Airway epithelial cell (primary cell): ENCODE data around the gene NEMP2. TPM values are rescaled to one million over a fixed set of nuclear protein-coding genes. Genes with fewer than 3 reads are reported as not detected.

Experiments
- total RNA-seq: library from RNA; depleted of rRNA; stranded (reverse); fragments of >200 nt; gene quantifications from 2 replicates; pipeline ENCODE4 v1.2.3, GENCODE V29; 2015

Gene NEMP2, protein sequence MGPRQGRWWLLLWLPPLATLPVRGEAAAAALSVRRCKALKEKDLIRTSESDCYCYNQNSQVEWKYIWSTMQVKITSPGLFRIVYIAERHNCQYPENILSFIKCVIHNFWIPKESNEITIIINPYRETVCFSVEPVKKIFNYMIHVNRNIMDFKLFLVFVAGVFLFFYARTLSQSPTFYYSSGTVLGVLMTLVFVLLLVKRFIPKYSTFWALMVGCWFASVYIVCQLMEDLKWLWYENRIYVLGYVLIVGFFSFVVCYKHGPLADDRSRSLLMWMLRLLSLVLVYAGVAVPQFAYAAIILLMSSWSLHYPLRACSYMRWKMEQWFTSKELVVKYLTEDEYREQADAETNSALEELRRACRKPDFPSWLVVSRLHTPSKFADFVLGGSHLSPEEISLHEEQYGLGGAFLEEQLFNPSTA
- total RNA-seq, result 2.4 and 2.9 TPM in 2 replicates

DNA sequence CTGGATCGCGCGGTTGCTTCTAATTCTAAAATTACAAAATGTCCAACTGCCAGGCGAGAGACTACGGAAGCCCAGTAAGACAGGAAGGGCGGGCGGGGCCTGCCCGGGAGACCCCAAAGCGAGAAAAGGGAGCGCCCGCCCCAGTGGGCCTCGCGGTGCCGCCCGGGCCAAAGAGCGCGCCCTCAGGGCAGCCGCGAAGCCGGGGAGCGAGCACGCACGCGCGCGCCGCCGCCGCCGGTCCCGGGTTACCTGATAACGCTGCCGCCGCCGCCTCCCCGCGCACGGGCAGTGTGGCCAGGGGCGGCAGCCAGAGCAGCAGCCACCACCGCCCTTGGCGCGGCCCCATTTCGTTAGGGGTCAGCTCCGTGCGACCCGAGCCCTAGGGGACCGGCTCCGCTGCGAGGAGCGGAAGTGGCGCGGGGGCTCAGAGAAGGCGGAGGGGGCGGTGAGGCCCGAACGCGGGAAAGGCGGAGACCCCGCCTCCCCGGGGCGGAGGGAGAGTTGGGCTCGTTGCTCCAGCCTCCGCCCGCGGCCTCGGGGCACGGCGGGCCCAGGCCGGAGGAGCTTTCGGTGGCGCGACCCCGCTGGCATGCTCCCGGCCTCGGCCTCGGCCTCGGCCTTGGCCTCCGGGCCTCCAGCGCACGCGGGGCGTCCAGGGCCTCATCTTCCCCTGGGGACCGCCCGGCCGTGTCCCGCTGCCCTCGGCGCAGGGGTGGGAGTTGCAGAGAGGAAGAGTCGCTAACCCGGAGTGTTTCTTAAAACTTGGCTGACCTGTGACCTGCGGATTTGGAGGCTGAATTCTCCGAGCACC, at the start of gene NEMP2:
Gene NEMP2, minus strand, starts transcription at position 413 of the 811 bp plus-strand sequence. Its CDS starts 67 bp downstream, at position 346.

Other genes starting within 250 kb of the NEMP2 start
- 17.0 and 19.5 TPM in 2 replicates for gene HIBCH, start 214.9 kb downstream of the NEMP2 start, total RNA-seq
- 9.0 and 16.4 TPM in 2 replicates for gene INPP1, start 191.1 kb downstream of the NEMP2 start, total RNA-seq
- gene MFSD6, start 126.4 kb downstream of the NEMP2 start, total RNA-seq, result 47.3 and 55.3 TPM in 2 replicates
- 32.9 and 48.6 TPM in 2 replicates for gene NAB1, start 114.4 kb upstream of the NEMP2 start, total RNA-seq